Vagina (tissue), 2 donors: ENCODE data around the gene CHRDL2. TPM values are rescaled to one million over a fixed set of nuclear protein-coding genes. Genes with fewer than 3 reads are reported as not detected.

Experiments used
- DNase-seq, 2 donors: peaks; one replicate each; pipeline ENCODE4 v3.0.0-alpha.2; 2017; ENCODE audit errors: extremely low spot score in 2 of 2
- H3K27ac ChIP-seq: fragments of 200-600 bp; sonication (generic); one replicate; pipeline ENCODE4 v1.5.1; 2019
- H3K27me3 ChIP-seq: fragments of 200-600 bp; sonication (generic); one replicate; pipeline ENCODE4 v1.5.1; 2019
- H3K36me3 ChIP-seq, 2 donors: fragments of 200-600 bp; sonication (generic); one replicate each; pipeline ENCODE4 v1.5.1; 2017 to 2019
- H3K4me1 ChIP-seq: fragments of 200-600 bp; sonication (generic); one replicate; pipeline ENCODE4 v1.5.1; 2019
- H3K4me3 ChIP-seq, 2 donors: fragments of 200-600 bp; sonication (generic); 1 replicate in 1 of 2; 2 replicates in 1 of 2; pipeline ENCODE4 v1.5.1; 2016 to 2019
- H3K9me3 ChIP-seq: fragments of 200-600 bp; sonication (generic); one replicate; pipeline ENCODE4 v1.5.1; 2019
- POLR2A ChIP-seq, 2 donors: fragments of 450-650 bp; IDR thresholded peaks; one replicate each; pipeline ENCODE4 v1.6.1; 2017; ENCODE audit warnings: antibody characterized with exemption in 2 of 2, mild to moderate bottlenecking in 2 of 2, moderate library complexity in 2 of 2
- POLR2AphosphoS5 ChIP-seq, 2 donors: sonication (generic); formaldehyde crosslinking; IDR thresholded peaks; one replicate each; pipeline ENCODE4 v1.9.0; 2017; ENCODE audit warnings: antibody characterized with exemption in 2 of 2, mild to moderate bottlenecking in 2 of 2, low read depth in 1 of 2; ENCODE audit not compliant: insufficient read depth in 1 of 2
- intact Hi-C: fragments of 100-400 bp; cut with DNase I; formaldehyde crosslinking; loops from one replicate; pipeline ENCODE4 v1.15.1; 2023
- total RNA-seq: library from RNA; depleted of rRNA; stranded (reverse); fragments of >200 nt; gene quantifications from one replicate; pipeline ENCODE4 v1.2.3, GENCODE V29; 2016
- TF ChIP-seq, protein P1 (sequence below), 3 experiments: fragments of 450-650 bp in 2 of 3; fragments of 200-600 bp in 1 of 3; sonication (generic) in 1 of 3; IDR thresholded peaks; one replicate each; pipeline ENCODE4 v1.5.1; 2017 to 2019; ENCODE audit warnings: antibody characterized with exemption in 3 of 3, mild to moderate bottlenecking in 2 of 3, moderate library complexity in 2 of 3

Gene CHRDL2
- total RNA-seq, 1 donor from 2014 or later = 3.7 TPM

GRCh38 chr11:74777038-74777437, 45.8 kb upstream of the CHRDL2 start:
- intact Hi-C loops = no loop called here
- Histone ChIP-seq H3K4me1 (peaks cover 35% of the 10 kb centered on the region), H3K4me3 (no peak overlapping the region), H3K36me3 (no peaks in the 10 kb centered on the region), H3K27ac (no peak overlapping the region), H3K9me3 (no peaks in the 10 kb centered on the region), H3K27me3 (no peaks in the 10 kb centered on the region)
- no peak for DNase-seq
- TF ChIP-seq POLR2A (IDR thresholded peaks at IDR 0.05) (no peak), POLR2AphosphoS5 (IDR thresholded peaks at IDR 0.05; ENCODE audit: insufficient read depth in 1 of 2, low read depth in 1 of 2) (no peak)
- TF ChIP-seq, protein P1, sequence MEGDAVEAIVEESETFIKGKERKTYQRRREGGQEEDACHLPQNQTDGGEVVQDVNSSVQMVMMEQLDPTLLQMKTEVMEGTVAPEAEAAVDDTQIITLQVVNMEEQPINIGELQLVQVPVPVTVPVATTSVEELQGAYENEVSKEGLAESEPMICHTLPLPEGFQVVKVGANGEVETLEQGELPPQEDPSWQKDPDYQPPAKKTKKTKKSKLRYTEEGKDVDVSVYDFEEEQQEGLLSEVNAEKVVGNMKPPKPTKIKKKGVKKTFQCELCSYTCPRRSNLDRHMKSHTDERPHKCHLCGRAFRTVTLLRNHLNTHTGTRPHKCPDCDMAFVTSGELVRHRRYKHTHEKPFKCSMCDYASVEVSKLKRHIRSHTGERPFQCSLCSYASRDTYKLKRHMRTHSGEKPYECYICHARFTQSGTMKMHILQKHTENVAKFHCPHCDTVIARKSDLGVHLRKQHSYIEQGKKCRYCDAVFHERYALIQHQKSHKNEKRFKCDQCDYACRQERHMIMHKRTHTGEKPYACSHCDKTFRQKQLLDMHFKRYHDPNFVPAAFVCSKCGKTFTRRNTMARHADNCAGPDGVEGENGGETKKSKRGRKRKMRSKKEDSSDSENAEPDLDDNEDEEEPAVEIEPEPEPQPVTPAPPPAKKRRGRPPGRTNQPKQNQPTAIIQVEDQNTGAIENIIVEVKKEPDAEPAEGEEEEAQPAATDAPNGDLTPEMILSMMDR (IDR thresholded peaks at IDR 0.05) = no peak

- intact Hi-C loops = no loop called here
- TF ChIP-seq POLR2AphosphoS5 (IDR thresholded peaks at IDR 0.05; ENCODE audit: insufficient read depth in 1 of 2, low read depth in 1 of 2) (no peak), POLR2A (IDR thresholded peaks at IDR 0.05) (no peak)
- TF ChIP-seq, protein P1 (IDR thresholded peaks at IDR 0.05) = no peak
- H3K9me3 ChIP-seq = no peaks in the 10 kb centered on the region
- H3K36me3 ChIP-seq = no peaks in the 10 kb centered on the region
- no peak overlapping the region for H3K27ac ChIP-seq
- H3K4me1 ChIP-seq = peaks cover 30% of the 10 kb centered on the region
- H3K4me3 ChIP-seq = no peak overlapping the region
- DNase-seq = no peak
- no peaks in the 10 kb centered on the region for H3K27me3 ChIP-seq
These were observed 45.3 kb upstream of the CHRDL2 start for GRCh38 chr11:74776546-74776945.

DNA sequence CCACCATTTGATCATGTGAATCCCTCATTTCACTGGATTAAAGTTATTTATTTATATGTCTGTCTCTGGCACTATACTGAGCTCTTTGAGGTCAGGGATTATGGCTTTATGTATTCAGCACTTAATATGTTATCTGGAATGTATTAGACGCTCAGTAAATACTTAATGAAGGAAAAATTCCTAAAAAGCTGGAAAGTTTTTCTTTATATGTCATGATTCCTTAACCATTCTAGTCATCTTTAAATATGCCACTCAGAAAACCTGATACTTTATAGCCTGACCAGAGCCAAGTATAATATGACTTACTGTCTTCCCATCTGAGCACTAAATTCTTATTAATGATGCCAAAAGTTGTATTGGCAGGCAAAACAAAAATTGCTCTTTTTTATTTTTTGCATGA, 44.5 kb upstream of the CHRDL2 start:
- Histone ChIP-seq H3K27ac (no peak overlapping the region), H3K27me3 (no peaks in the 10 kb centered on the region), H3K36me3 (no peaks in the 10 kb centered on the region), H3K4me1 (peaks cover 24% of the 10 kb centered on the region), H3K4me3 (no peak overlapping the region), H3K9me3 (no peaks in the 10 kb centered on the region)
- no peak for TF ChIP-seq POLR2AphosphoS5 (IDR thresholded peaks at IDR 0.05; ENCODE audit: insufficient read depth in 1 of 2, low read depth in 1 of 2)
- TF ChIP-seq POLR2A (IDR thresholded peaks at IDR 0.05) = no peak
- TF ChIP-seq, protein P1 (IDR thresholded peaks at IDR 0.05) = no peak
- no peak for DNase-seq
- intact Hi-C loops = no loop called here

- no peaks in the 10 kb centered on the region for H3K36me3 ChIP-seq
- H3K4me3 ChIP-seq = no peak overlapping the region
- intact Hi-C loops = no loop called here
- peaks cover 22% of the 10 kb centered on the region for H3K4me1 ChIP-seq
- no peak for TF ChIP-seq POLR2AphosphoS5 (IDR thresholded peaks at IDR 0.05; ENCODE audit: insufficient read depth in 1 of 2, low read depth in 1 of 2)
- no peak for TF ChIP-seq POLR2A (IDR thresholded peaks at IDR 0.05)
- TF ChIP-seq, protein P1 (IDR thresholded peaks at IDR 0.05) = no peak
- H3K27me3 ChIP-seq = no peaks in the 10 kb centered on the region
- no peak overlapping the region for H3K27ac ChIP-seq
- no peak for DNase-seq
- no peaks in the 10 kb centered on the region for H3K9me3 ChIP-seq
These were observed 42.2 kb upstream of the CHRDL2 start for GRCh38 chr11:74773476-74773875.

GRCh38 chr11:74771139-74771538, 39.9 kb upstream of the CHRDL2 start:
- no peak overlapping the region for H3K27ac ChIP-seq
- no peaks in the 10 kb centered on the region for H3K27me3 ChIP-seq
- peaks cover 5% of the 10 kb centered on the region for H3K4me1 ChIP-seq
- H3K4me3 ChIP-seq = no peak overlapping the region
- TF ChIP-seq, protein P1 (IDR thresholded peaks at IDR 0.05) = no peak
- no peak for TF ChIP-seq POLR2AphosphoS5 (IDR thresholded peaks at IDR 0.05; ENCODE audit: insufficient read depth in 1 of 2, low read depth in 1 of 2)
- no peak for TF ChIP-seq POLR2A (IDR thresholded peaks at IDR 0.05)
- no peaks in the 10 kb centered on the region for H3K9me3 ChIP-seq
- DNase-seq = no peak
- no peaks in the 10 kb centered on the region for H3K36me3 ChIP-seq
- intact Hi-C loops = no loop called here
